GM12864 (cell line): ENCODE results near the gene NLRP10.

Experiments used
- DNase-seq: peaks from one replicate; pipeline ENCODE4 v3.0.0-alpha.2; 2011; ENCODE audit warnings: low read depth
- H3K4me3 ChIP-seq: 2 replicates; pipeline ENCODE4 v1.5.1; 2011; ENCODE audit warnings: mild to moderate bottlenecking, low read depth, low read length, control low read depth
- TF ChIP-seq, protein P1 (sequence below): IDR thresholded peaks from 2 replicates; pipeline ENCODE4 v1.5.1; 2011; ENCODE audit warnings: low read depth, mild to moderate bottlenecking, moderate library complexity, low read length, control low read depth, inconsistent platforms; ENCODE audit errors: missing control alignments

The NLRP10 gene, protein sequence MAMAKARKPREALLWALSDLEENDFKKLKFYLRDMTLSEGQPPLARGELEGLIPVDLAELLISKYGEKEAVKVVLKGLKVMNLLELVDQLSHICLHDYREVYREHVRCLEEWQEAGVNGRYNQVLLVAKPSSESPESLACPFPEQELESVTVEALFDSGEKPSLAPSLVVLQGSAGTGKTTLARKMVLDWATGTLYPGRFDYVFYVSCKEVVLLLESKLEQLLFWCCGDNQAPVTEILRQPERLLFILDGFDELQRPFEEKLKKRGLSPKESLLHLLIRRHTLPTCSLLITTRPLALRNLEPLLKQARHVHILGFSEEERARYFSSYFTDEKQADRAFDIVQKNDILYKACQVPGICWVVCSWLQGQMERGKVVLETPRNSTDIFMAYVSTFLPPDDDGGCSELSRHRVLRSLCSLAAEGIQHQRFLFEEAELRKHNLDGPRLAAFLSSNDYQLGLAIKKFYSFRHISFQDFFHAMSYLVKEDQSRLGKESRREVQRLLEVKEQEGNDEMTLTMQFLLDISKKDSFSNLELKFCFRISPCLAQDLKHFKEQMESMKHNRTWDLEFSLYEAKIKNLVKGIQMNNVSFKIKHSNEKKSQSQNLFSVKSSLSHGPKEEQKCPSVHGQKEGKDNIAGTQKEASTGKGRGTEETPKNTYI

DNA sequence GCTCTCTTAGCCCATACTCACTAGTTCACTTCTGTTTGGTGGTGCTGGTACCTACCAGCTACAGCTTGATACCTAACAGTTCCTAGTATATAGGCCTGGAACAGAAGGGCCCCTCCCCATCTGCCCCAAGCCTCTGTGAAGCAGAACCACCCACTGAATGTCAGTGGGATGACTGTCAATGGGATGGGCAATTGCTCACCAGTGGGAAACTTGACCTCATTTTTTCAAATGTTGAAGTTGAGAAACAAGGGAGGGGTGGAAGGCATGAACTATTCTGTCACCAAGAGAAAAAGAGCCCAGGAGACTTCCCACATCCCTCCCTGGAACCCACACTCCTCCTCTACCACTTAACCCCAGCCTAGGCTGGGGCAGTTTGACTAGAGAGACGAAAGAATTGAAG, at the start of gene NLRP10:
Gene NLRP10 (minus strand): TSS at position 62 of the 400 bp plus-strand sequence. CDS start 1,952 bp downstream, outside the sequence.
- no peak within 1 kb of the TSS for H3K4me3 ChIP-seq
- TF ChIP-seq, protein P1, sequence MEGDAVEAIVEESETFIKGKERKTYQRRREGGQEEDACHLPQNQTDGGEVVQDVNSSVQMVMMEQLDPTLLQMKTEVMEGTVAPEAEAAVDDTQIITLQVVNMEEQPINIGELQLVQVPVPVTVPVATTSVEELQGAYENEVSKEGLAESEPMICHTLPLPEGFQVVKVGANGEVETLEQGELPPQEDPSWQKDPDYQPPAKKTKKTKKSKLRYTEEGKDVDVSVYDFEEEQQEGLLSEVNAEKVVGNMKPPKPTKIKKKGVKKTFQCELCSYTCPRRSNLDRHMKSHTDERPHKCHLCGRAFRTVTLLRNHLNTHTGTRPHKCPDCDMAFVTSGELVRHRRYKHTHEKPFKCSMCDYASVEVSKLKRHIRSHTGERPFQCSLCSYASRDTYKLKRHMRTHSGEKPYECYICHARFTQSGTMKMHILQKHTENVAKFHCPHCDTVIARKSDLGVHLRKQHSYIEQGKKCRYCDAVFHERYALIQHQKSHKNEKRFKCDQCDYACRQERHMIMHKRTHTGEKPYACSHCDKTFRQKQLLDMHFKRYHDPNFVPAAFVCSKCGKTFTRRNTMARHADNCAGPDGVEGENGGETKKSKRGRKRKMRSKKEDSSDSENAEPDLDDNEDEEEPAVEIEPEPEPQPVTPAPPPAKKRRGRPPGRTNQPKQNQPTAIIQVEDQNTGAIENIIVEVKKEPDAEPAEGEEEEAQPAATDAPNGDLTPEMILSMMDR, result no peak
- DNase-seq, result no peak

DNA sequence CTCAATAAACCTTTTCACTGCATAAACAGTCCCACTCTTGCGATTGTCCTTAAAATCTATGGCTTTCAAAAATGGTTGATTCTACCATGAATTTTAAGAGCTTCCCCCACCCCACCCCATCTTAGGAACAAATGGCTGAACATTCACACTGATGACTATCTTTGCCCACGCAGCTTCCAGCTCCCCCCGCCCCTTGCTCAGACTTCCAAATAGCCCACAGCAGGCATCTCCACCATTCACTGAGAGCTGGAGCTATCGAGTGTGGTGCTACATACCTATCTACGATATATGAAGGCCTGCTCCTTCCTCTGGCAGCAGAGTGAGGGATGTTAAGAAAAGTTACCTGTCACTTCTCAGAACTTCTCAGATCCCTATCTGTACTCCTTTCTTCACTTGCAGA, 48.6 kb upstream of the NLRP10 start:
- DNase-seq, result no peak
- H3K4me3 ChIP-seq, result no peak overlapping the region
- TF ChIP-seq, protein P1, result no peak

DNA sequence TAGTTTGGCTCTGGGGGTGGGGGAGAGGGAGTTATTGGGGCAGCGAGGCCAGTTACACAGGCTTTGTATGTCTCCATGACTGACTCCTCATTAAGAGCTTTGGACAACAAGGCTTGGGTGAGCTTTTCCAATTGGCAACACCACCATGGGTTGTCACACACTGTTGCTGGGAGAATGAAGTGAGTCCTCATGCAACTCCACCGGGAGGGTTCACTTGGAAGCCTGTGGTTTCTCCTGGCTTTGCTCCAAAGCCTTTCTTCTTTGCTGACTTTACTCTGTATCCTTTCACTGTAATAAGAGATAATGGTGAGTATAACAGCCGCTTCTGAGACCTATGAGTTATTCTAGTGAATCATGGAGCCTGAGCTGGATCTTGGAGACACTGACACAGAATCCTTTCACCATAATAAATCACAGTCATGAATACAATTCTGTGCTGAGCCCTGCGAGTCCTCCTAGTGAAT, 46.8 kb upstream of the NLRP10 start:
- DNase-seq, result no peak
- TF ChIP-seq, protein P1, result no peak
- no peak overlapping the region for H3K4me3 ChIP-seq

DNA sequence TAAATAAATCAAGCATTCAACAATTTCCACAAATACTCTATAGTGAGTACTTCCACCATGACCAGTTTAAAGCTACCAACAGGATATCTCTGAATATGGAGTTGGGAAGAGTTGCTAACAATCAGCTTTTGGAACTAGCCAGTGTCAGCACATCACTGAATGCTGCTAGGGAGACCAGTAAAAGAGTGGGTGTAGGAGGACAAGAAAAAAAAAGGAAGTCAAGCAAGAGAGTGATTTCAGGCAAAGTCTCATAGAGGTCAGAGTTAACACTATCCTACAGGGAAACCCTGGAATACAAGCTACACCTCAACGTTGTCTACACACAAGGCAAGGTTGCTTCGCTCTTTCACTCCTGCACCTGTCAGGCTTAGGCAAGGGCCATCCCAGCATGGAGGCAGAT, 46.1 kb upstream of the NLRP10 start:
- H3K4me3 ChIP-seq, result no peak overlapping the region
- TF ChIP-seq, protein P1, result no peak
- no peak for DNase-seq

DNA sequence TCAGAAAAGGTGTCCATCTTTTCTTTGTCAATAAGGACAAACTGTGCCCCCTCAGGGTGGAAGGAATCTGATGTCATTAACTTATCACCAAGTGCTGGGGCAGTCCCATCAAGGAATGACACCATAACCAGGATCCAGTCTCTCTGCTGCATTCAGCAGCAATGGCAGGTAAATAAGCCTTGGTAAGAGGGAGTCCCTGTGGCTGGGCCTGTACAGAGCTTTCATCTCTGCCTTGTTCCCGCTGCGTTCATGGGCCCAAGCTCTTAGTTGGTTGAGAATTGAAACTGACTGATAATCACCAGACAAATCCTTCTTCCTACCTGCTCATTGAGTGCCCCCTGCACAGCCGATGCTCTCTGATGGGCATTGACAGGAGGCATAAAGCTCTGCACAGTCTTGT, 44.6 kb upstream of the NLRP10 start:
- no peak overlapping the region for H3K4me3 ChIP-seq
- no peak for DNase-seq
- TF ChIP-seq, protein P1, result no peak

DNA sequence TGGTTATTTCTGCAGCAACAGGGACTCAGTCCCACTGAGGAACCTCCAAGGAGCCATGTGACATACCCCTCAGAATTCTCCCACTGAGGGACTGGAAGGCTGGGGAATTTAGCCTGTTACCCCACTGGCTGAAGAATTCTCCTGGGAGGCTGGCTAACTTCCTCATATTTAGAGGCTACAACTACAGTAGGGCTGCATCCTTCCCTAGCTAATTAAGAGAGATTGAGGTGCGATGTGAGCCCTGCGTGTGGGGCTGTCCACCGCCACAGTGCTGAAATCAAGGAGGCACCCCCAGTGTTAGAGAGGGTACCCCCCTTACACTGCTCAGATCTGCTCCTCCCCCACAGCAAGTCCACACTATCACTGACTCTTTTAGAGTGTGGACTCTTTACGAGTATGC, 43.0 kb upstream of the NLRP10 start:
- H3K4me3 ChIP-seq, result no peak overlapping the region
- TF ChIP-seq, protein P1, result no peak
- DNase-seq, result no peak
